GM10248 (cell line): ENCODE data around the gene IGLL5.

Source experiments
- CTCF ChIA-PET: fragments of 300-600 bp; sonication (Branson Sonifier 250); formaldehyde crosslinking; extraction: SDS; loops from one replicate; lab custom pipeline; 2021; ENCODE audit warnings: antibody characterized with exemption; lab: Yijun Ruan, JAX
- POLR2A ChIA-PET: fragments of 350-650 bp; sonication (Branson Sonifier 250); formaldehyde crosslinking; extraction: SDS; loops from one replicate; lab custom pipeline; 2020; ENCODE audit warnings: antibody characterized with exemption; lab: Yijun Ruan, JAX
- DNase-seq: peaks from one replicate; pipeline ENCODE4 v3.0.0; 2012; ENCODE audit errors: extremely low spot score
- TF ChIP-seq, protein P1 (sequence below): IDR thresholded peaks from 2 replicates; pipeline ENCODE4 v1.5.1; 2012; ENCODE audit warnings: mild to moderate bottlenecking, low read depth; ENCODE audit errors: extremely low read depth, missing control alignments, control extremely low read depth

IGLL5 gene

DNA sequence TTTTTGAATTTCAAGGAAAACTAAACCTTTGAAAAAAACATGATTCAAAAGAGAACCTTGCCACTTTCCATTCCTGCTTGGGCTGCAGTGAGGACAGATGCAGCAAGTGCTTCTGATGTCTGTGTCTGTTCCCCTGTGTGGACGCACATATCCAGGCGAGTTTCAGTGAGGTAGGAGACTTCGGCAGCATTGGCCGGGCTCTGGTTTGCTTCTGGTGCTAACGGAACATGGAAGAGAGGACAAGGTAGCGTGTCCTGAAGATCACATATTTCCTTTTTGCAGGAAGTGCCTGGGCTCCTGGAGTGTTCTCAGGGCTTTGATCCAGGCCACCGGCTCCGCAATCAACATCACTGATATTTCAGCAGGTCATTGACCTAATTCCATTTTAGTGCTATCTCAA is 33.1 kb upstream of the IGLL5 start:
- ChIA-PET CTCF (interaction anchor here (1.0 to 15.2 kb wide), 4 partner anchors 9 to 103 kb away, joined by 3 to 390 read pairs (median 12); no protein-coding TSS in a partner anchor), POLR2A (no interaction called here)
- TF ChIP-seq, protein P1, sequence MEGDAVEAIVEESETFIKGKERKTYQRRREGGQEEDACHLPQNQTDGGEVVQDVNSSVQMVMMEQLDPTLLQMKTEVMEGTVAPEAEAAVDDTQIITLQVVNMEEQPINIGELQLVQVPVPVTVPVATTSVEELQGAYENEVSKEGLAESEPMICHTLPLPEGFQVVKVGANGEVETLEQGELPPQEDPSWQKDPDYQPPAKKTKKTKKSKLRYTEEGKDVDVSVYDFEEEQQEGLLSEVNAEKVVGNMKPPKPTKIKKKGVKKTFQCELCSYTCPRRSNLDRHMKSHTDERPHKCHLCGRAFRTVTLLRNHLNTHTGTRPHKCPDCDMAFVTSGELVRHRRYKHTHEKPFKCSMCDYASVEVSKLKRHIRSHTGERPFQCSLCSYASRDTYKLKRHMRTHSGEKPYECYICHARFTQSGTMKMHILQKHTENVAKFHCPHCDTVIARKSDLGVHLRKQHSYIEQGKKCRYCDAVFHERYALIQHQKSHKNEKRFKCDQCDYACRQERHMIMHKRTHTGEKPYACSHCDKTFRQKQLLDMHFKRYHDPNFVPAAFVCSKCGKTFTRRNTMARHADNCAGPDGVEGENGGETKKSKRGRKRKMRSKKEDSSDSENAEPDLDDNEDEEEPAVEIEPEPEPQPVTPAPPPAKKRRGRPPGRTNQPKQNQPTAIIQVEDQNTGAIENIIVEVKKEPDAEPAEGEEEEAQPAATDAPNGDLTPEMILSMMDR: no peak
- no peak for DNase-seq

DNA sequence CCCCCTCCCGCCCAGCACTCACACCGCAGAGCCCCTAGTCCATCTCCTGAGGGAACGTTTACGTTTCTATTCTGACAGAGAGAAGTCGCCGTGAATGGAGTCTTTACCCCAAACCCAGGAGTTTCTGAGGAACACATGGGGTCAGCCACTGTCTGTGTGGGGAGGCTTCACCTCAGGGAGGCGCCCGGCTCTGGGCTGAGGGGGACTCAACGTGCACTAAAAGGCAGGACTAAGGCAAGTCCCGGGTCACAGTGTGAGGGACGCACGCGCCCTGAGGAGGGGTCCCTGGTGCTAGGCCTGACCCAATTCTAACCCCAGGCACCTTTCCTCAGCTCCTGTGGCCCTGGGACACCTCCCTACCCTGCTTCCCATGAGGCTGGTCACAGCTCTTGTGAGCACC is 32.5 kb upstream of the IGLL5 start:
- no peak for DNase-seq
- POLR2A ChIA-PET: no interaction called here

DNA sequence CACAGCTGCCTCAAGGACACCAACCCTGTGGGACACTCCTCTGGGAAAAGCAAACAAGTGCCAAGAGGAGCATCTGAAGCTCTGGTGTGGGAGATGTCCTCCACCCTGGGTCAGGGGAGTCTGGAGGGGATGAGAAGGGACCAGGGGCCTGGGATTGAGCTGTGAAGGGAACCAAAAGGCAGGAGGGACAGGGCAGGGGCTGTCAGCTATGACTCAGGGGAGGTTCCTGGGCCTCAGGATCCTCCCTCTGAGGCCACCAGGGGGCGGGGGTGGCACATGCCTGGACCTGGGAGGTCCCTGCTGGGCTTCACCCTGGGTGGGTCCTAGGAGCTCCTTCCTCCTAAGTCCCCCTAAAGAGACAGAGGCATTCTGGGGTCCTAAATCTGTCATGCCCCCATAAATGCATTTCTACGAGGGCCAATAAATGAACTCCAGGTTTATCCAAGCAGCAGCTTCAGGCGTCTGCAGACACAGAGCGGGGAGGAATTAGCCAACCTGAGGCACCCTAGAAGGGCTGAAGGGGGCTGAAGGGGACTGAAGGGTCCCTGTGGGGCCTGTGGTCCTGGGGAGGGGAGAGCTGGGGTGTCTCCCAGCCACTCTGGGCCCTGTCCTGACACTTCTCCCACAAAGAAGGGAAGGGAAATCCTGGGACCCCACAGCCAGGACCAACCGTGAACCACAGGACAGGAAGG is 31.9 kb upstream of the IGLL5 start:
- peak; percentile 65 for DNase-seq
- ChIA-PET POLR2A (no interaction called here), CTCF (interaction anchor here (0.7 to 15.2 kb wide), 39 partner anchors 8 to 532 kb away, joined by 3 to 390 read pairs (median 4); no protein-coding TSS in a partner anchor)

More for the DNA sequence above, 32.5 kb upstream of the IGLL5 start:
- TF ChIP-seq, protein P1: no peak
- CTCF ChIA-PET: interaction anchor here (0.7 to 15.2 kb wide), 38 partner anchors 7 to 532 kb away, joined by 3 to 390 read pairs (median 4); no protein-coding TSS in a partner anchor

DNA sequence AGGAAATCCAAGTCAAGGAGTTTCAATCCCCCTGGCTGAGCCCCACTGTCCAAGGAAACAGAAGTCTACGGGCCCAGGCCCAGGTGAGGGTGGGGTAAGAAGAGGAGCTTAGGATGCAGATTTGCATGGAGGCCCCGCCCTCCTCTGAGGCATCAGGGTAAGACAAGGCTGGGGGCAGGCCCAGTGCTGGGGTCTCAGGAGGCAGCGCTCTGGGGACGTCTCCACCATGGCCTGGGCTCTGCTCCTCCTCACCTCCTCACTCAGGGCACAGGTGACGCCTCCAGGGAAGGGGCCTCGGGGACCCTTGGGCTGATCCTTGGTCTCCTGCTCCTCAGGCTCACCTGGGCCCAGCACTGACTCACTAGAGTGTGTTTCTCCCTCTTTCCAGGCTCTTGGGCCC is 31.3 kb upstream of the IGLL5 start:
- DNase-seq: no peak
- TF ChIP-seq, protein P1: no peak
- CTCF ChIA-PET: interaction anchor here (1.1 to 15.2 kb wide), 24 partner anchors 9 to 531 kb away, joined by 3 to 390 read pairs (median 6); no protein-coding TSS in a partner anchor
- POLR2A ChIA-PET: no interaction called here

More for the DNA sequence above, 31.9 kb upstream of the IGLL5 start:
- TF ChIP-seq, protein P1: peak; percentile 79

DNA sequence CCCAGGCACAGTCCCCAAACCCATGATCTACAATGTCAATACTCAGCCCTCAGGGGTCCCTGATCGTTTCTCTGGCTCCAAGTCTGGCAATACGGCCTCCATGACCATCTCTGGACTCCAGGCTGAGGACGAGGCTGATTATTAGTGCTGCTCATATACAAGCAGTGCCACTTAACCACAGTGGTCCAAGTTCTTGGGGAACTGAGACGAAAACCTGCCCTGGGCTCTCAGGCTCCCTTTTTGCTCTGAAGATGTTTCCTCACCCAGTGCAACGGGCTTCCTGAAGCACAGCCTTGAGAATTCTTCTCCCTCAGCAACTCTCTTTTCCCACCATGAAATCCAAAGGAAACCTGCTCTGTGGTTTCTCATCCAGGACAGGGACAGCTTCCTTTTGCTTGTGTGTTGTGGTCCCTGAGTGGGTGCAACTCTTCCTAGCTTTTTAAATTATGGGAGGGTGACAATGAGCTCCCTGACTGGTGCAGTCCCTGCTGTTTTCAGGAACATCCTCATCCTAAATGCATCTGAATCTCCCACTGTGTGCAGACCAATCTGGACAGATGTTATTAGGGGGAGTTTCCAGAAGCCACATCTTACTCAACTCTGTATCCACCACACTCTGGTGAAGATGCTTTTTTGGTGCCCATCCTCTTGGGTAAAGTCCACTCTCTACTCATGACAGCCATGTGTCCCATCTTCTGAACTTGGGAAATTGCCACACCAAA is 30.6 kb upstream of the IGLL5 start:
- ChIA-PET POLR2A (interaction anchor here (0.9 kb wide), 1 partner anchor 28 kb away, joined by 4 read pairs; no protein-coding TSS in a partner anchor), CTCF (interaction anchor here (0.7 to 15.2 kb wide), 16 partner anchors 9 to 100 kb away, joined by 3 to 390 read pairs (median 6); no protein-coding TSS in a partner anchor)
- no peak for DNase-seq
- TF ChIP-seq, protein P1: no peak
